CD4-positive, alpha-beta T cell (primary cell): ENCODE results near the gene PXDN. TPM values are rescaled to one million over a fixed set of nuclear protein-coding genes. Genes with fewer than 3 reads are reported as not detected.
"Not testable (repeated sequence)": the region's sequence is repeated elsewhere in the genome, so short reads cannot be mapped to it uniquely, and the experiment has no call there.

Experiments used
- ATAC-seq: fragments of 200-7000 bp; cut with Tn5 transposase; one replicate; pipeline ENCODE4 v1.10.0; 2022; ENCODE audit warnings: mild to moderate bottlenecking; ENCODE audit not compliant: poor library complexity
- CTCF ChIA-PET: fragments of 350-600 bp; sonication (Branson Sonifier 250); formaldehyde crosslinking; loops from one replicate; lab custom pipeline; 2021; ENCODE audit warnings: antibody characterized with exemption, inconsistent platforms; lab: Charles Lee
- POLR2A ChIA-PET: fragments of 350-600 bp; sonication (Branson Sonifier 250); formaldehyde crosslinking; loops from one replicate; lab custom pipeline; 2021; ENCODE audit warnings: antibody characterized with exemption, inconsistent platforms; lab: Charles Lee
- DNase-seq, 14 experiments: peaks; one replicate each; pipeline ENCODE4 v3.0.0-alpha.2; 2013 to 2020; ENCODE audit warnings: mixed read lengths in 2 of 14
- H3K27ac ChIP-seq, 2 donors: one replicate each; pipeline versions ENCODE4 v1.5.1 to v1.7.0; 2013; ENCODE audit warnings: low read length in 2 of 2, low read depth in 1 of 2, mild to moderate bottlenecking in 1 of 2
- H3K27me3 ChIP-seq, 2 experiments: 1 replicate in 1 of 2; 2 replicates in 1 of 2; pipeline versions ENCODE4 v1.6.1 to v1.7.0; 2013; ENCODE audit warnings: low read length in 2 of 2, control low read depth in 1 of 2, mild to moderate bottlenecking in 1 of 2, moderate library complexity in 1 of 2; ENCODE audit not compliant: insufficient read depth in 2 of 2, control insufficient read depth in 1 of 2
- H3K36me3 ChIP-seq: one replicate; pipeline ENCODE4 v1.6.1; 2013; ENCODE audit warnings: low read length, control low read depth; ENCODE audit not compliant: insufficient read depth
- H3K4me1 ChIP-seq: one replicate; pipeline ENCODE4 v1.6.1; 2013; ENCODE audit warnings: low read length, control low read depth; ENCODE audit not compliant: insufficient read depth
- H3K4me3 ChIP-seq: one replicate; pipeline ENCODE4 v1.5.1; 2013; ENCODE audit warnings: mild to moderate bottlenecking, low read length, moderate library complexity
- H3K9me3 ChIP-seq, 2 experiments: 1 replicate in 1 of 2; 2 replicates in 1 of 2; pipeline versions ENCODE4 v1.6.1 to v1.7.0; 2013; ENCODE audit warnings: low read length in 2 of 2, mild to moderate bottlenecking in 2 of 2, control low read depth in 1 of 2, moderate library complexity in 1 of 2; ENCODE audit not compliant: control insufficient read depth in 1 of 2, insufficient read depth in 1 of 2
- H3K27ac Mint-ChIP-seq: one replicate; pipeline ENCODE4 v1.8.0; 2020; ENCODE audit warnings: mixed read lengths
- H3K27me3 Mint-ChIP-seq: one replicate; pipeline ENCODE4 v1.8.0; 2021; ENCODE audit warnings: mixed read lengths
- H3K36me3 Mint-ChIP-seq: one replicate; pipeline ENCODE4 v1.8.0; 2021; ENCODE audit warnings: low read depth, mixed read lengths
- H3K4me1 Mint-ChIP-seq: one replicate; pipeline ENCODE4 v1.8.0; 2021; ENCODE audit warnings: low read depth, mixed read lengths
- H3K4me3 Mint-ChIP-seq: one replicate; pipeline ENCODE4 v1.8.0; 2020; ENCODE audit warnings: mild to moderate bottlenecking, mixed read lengths
- H3K9me3 Mint-ChIP-seq: one replicate; pipeline ENCODE4 v1.8.0; 2020; ENCODE audit warnings: mixed read lengths
- CTCF ChIP-seq: fragments of 200-600 bp; IDR thresholded peaks from one replicate; pipeline ENCODE4 v1.8.0; 2022; ENCODE audit warnings: antibody characterized with exemption, mild to moderate bottlenecking
- intact Hi-C, 2 experiments: fragments of 100-400 bp; cut with DNase I in 1 of 2; cut with micrococcal nuclease in 1 of 2; formaldehyde crosslinking; loops; one replicate each; pipeline versions ENCODE4 v1.15.1 to v1.9.0; 2023 to 2025; cut with DNase I, micrococcal nuclease
- total RNA-seq, 174 experiments: library from RNA in 2 of 174; stranded (reverse) in 2 of 174; gene quantifications; one replicate each; pipeline ENCODE4 v1.2.3 and lab custom pipeline; 2021 to 2026

The PXDN gene
- total RNA-seq, 2 experiments from 2014 or later, result 0.47 to 0.84 TPM

GRCh38 chr2:1781291-1782080 is 37.2 kb upstream of the PXDN start:
- H3K36me3 Mint-ChIP-seq, result no peaks in the 10 kb centered on the region
- Histone ChIP-seq H3K4me1 (no peaks in the 10 kb centered on the region), H3K9me3 (no peaks in the 10 kb centered on the region), H3K27ac (no peak overlapping the region), H3K4me3 (no peak overlapping the region), H3K36me3 (no peaks in the 10 kb centered on the region), H3K27me3 (no peaks in the 10 kb centered on the region)
- ChIA-PET CTCF (no interaction called here), POLR2A (no interaction called here)
- H3K9me3 Mint-ChIP-seq, result no peaks in the 10 kb centered on the region
- H3K27ac Mint-ChIP-seq, result no peak overlapping the region
- DNase-seq (peak in 5 of 14 experiments; percentile 27 to 70 (median 44)), ATAC-seq (peak; percentile 60)
- TF ChIP-seq CTCF, result no peak
- H3K27me3 Mint-ChIP-seq, result peaks cover 21% of the 10 kb centered on the region
- H3K4me3 Mint-ChIP-seq, result no peak overlapping the region
- H3K4me1 Mint-ChIP-seq, result no peaks in the 10 kb centered on the region
- intact Hi-C loops, result no loop called here

- no peak overlapping the region for H3K27ac ChIP-seq
- Mint-ChIP-seq H3K27me3 (peaks cover 21% of the 10 kb centered on the region), H3K4me1 (no peaks in the 10 kb centered on the region), H3K36me3 (no peaks in the 10 kb centered on the region), H3K27ac (no peak overlapping the region), H3K9me3 (no peaks in the 10 kb centered on the region), H3K4me3 (no peak overlapping the region)
- TF ChIP-seq CTCF, result no peak
- no peaks in the 10 kb centered on the region for H3K9me3 ChIP-seq
- intact Hi-C loops, result no loop called here
- ChIA-PET POLR2A (no interaction called here), CTCF (no interaction called here)
- H3K36me3 ChIP-seq, result no peaks in the 10 kb centered on the region
- no peak overlapping the region for H3K4me3 ChIP-seq
- no peak for DNase-seq
- H3K27me3 ChIP-seq, result no peaks in the 10 kb centered on the region
- no peak for ATAC-seq
- no peaks in the 10 kb centered on the region for H3K4me1 ChIP-seq
Measured at GRCh38 chr2:1780693-1781092, 36.4 kb upstream of the PXDN start.

- CTCF ChIA-PET, H3K9me3 Mint-ChIP-seq, POLR2A ChIA-PET, H3K4me1 Mint-ChIP-seq, H3K4me3 ChIP-seq, intact Hi-C loops, H3K9me3 ChIP-seq, H3K27me3 ChIP-seq, H3K4me3 Mint-ChIP-seq, H3K27ac Mint-ChIP-seq, DNase-seq, H3K36me3 ChIP-seq, ATAC-seq, H3K4me1 ChIP-seq, H3K27ac ChIP-seq, H3K36me3 Mint-ChIP-seq: not testable (repeated sequence)
- H3K27me3 Mint-ChIP-seq, result peaks cover 21% of the 10 kb centered on the region
Measured at GRCh38 chr2:1780054-1780453, 35.7 kb upstream of the PXDN start.

GRCh38 chr2:1778566-1778965 is 34.3 kb upstream of the PXDN start:
- POLR2A ChIA-PET, result no interaction called here
- DNase-seq, result no peak

More at GRCh38 chr2:1778566-1778965, 34.3 kb upstream of the PXDN start:
- H3K27me3 ChIP-seq, result no peaks in the 10 kb centered on the region
- H3K4me3 Mint-ChIP-seq, result no peak overlapping the region
- no peaks in the 10 kb centered on the region for H3K9me3 ChIP-seq
- H3K27ac ChIP-seq, result no peak overlapping the region
- H3K36me3 Mint-ChIP-seq, result no peaks in the 10 kb centered on the region
- no peaks in the 10 kb centered on the region for H3K4me1 Mint-ChIP-seq
- H3K9me3 Mint-ChIP-seq, result no peaks in the 10 kb centered on the region
- no peak for ATAC-seq
- CTCF ChIA-PET, result no interaction called here
- intact Hi-C loops, result no loop called here
- no peaks in the 10 kb centered on the region for H3K36me3 ChIP-seq
- H3K27ac Mint-ChIP-seq, result no peak overlapping the region
- no peaks in the 10 kb centered on the region for H3K4me1 ChIP-seq
- TF ChIP-seq CTCF, result no peak
- H3K27me3 Mint-ChIP-seq, result peaks cover 17% of the 10 kb centered on the region
- H3K4me3 ChIP-seq, result no peak overlapping the region
